H9 (cell line): ENCODE results near the gene RNF128. TPM values are rescaled to one million over a fixed set of nuclear protein-coding genes. Genes with fewer than 3 reads are reported as not detected.

ENCODE experiments used
- DNase-seq: peaks from one replicate; pipeline ENCODE4 v3.0.0-alpha.2; 2017
- H2AFZ ChIP-seq: one replicate; pipeline ENCODE4 v1.6.1; 2013; ENCODE audit warnings: mild to moderate bottlenecking, low read length, control low read depth, moderate library complexity
- H2AK5ac ChIP-seq: 2 replicates; pipeline ENCODE4 v1.6.1; 2013; ENCODE audit warnings: low read length, control low read depth, mixed read lengths; ENCODE audit not compliant: insufficient read length
- H2BK120ac ChIP-seq: one replicate; pipeline ENCODE4 v1.6.1; 2013; ENCODE audit warnings: low read depth, mild to moderate bottlenecking, low read length, control low read depth, inconsistent platforms; ENCODE audit not compliant: poor library complexity, severe bottlenecking
- H2BK12ac ChIP-seq: 2 replicates; pipeline ENCODE4 v1.6.1; 2013; ENCODE audit warnings: low read length, control low read depth, mixed read lengths, low read depth; ENCODE audit not compliant: insufficient read length
- H2BK15ac ChIP-seq: 2 replicates; pipeline ENCODE4 v1.6.1; 2013; ENCODE audit warnings: low read depth, low read length, control low read depth
- H2BK20ac ChIP-seq: one replicate; pipeline ENCODE4 v1.6.1; 2013; ENCODE audit warnings: low read depth, mild to moderate bottlenecking, low read length, control low read depth, inconsistent platforms; ENCODE audit not compliant: poor library complexity, severe bottlenecking
- H2BK5ac ChIP-seq: 2 replicates; pipeline ENCODE4 v1.6.1; 2013; ENCODE audit warnings: low read length, control low read depth, mixed read lengths; ENCODE audit not compliant: insufficient read length
- H3K14ac ChIP-seq: 2 replicates; pipeline ENCODE4 v1.6.1; 2013; ENCODE audit warnings: low read length, control low read depth; ENCODE audit not compliant: insufficient read depth
- H3K18ac ChIP-seq: 2 replicates; pipeline ENCODE4 v1.6.1; 2013; ENCODE audit warnings: low read depth, mild to moderate bottlenecking, mixed read lengths, low read length, control low read depth; ENCODE audit not compliant: insufficient read length
- H3K23ac ChIP-seq: 2 replicates; pipeline ENCODE4 v1.6.1; 2013; ENCODE audit warnings: low read length, control low read depth, mixed read lengths, low read depth; ENCODE audit not compliant: insufficient read length
- H3K23me2 ChIP-seq: 2 replicates; pipeline ENCODE4 v1.6.1; 2013; ENCODE audit warnings: low read depth, mild to moderate bottlenecking, mixed read lengths, low read length, control low read depth; ENCODE audit not compliant: insufficient read length, poor library complexity, severe bottlenecking
- H3K27ac ChIP-seq: 2 replicates; pipeline ENCODE4 v1.5.1; 2013; ENCODE audit warnings: low read length, control low read depth, mixed read lengths, low read depth; ENCODE audit not compliant: insufficient read length
- H3K27me3 ChIP-seq: 2 replicates; pipeline ENCODE4 v1.6.1; 2013; ENCODE audit warnings: low read length, control low read depth, inconsistent platforms; ENCODE audit not compliant: insufficient read depth
- H3K4ac ChIP-seq: 2 replicates; pipeline ENCODE4 v1.6.1; 2013; ENCODE audit warnings: low read depth, mild to moderate bottlenecking, control low read depth, inconsistent platforms, low read length, moderate library complexity
- H3K4me1 ChIP-seq: 2 replicates; pipeline ENCODE4 v1.6.1; 2013; ENCODE audit warnings: low read length, control low read depth, inconsistent platforms; ENCODE audit not compliant: insufficient read depth
- H3K4me2 ChIP-seq: 2 replicates; pipeline ENCODE4 v1.6.1; 2013; ENCODE audit warnings: low read length, control low read depth, mixed read lengths; ENCODE audit not compliant: insufficient read length, insufficient read depth
- H3K56ac ChIP-seq: 2 replicates; pipeline ENCODE4 v1.6.1; 2013; ENCODE audit warnings: low read depth, mild to moderate bottlenecking, mixed read lengths, low read length, control low read depth; ENCODE audit not compliant: insufficient read length
- H3K79me1 ChIP-seq: 2 replicates; pipeline ENCODE4 v1.6.1; 2013; ENCODE audit warnings: low read depth, mild to moderate bottlenecking, moderate library complexity, low read length, control low read depth, inconsistent platforms; ENCODE audit not compliant: insufficient read depth, poor library complexity, severe bottlenecking
- H3K79me2 ChIP-seq: 2 replicates; pipeline ENCODE4 v1.6.1; 2013; ENCODE audit warnings: low read length, control low read depth, inconsistent platforms; ENCODE audit not compliant: insufficient read depth
- H3K9ac ChIP-seq: 2 replicates; pipeline ENCODE4 v1.6.1; 2013; ENCODE audit warnings: low read length, control low read depth, mixed read lengths; ENCODE audit not compliant: insufficient read length; ENCODE audit errors: extremely low read depth
- H3K9me3 ChIP-seq: one replicate; pipeline ENCODE4 v1.6.1; 2013; ENCODE audit warnings: low read depth, low read length, inconsistent platforms; ENCODE audit not compliant: control insufficient read depth
- H3T11ph ChIP-seq: one replicate; pipeline ENCODE4 v1.6.1; 2013; ENCODE audit warnings: mild to moderate bottlenecking, low read length, control low read depth, inconsistent platforms
- H4K20me1 ChIP-seq: one replicate; pipeline ENCODE4 v1.6.1; 2013; ENCODE audit not compliant: control insufficient read depth, insufficient read length, insufficient read depth
- H4K5ac ChIP-seq: 2 replicates; pipeline ENCODE4 v1.6.1; 2013; ENCODE audit warnings: low read depth, mild to moderate bottlenecking, mixed read lengths, low read length, control low read depth; ENCODE audit not compliant: insufficient read length
- H4K8ac ChIP-seq: replicated peaks from 2 replicates; pipeline ENCODE4 v1.6.1; 2013; ENCODE audit warnings: low read length, control low read depth, mixed read lengths, low read depth; ENCODE audit not compliant: insufficient read length
- H4K91ac ChIP-seq: 2 replicates; pipeline ENCODE4 v1.6.1; 2013; ENCODE audit warnings: low read depth, mild to moderate bottlenecking, moderate library complexity, mixed read lengths, low read length, control low read depth; ENCODE audit not compliant: insufficient read length
- H3K27ac Mint-ChIP-seq, 3 experiments: 2 replicates in 2 of 3; 3 replicates in 1 of 3; pipeline ENCODE4 v1.8.0; 2020 to 2021; ENCODE audit warnings: mixed read lengths in 3 of 3, mild to moderate bottlenecking in 1 of 3, moderate library complexity in 1 of 3
- H3K27me3 Mint-ChIP-seq: 2 replicates; pipeline ENCODE4 v1.8.0; 2021; ENCODE audit warnings: low read depth, mild to moderate bottlenecking, moderate library complexity, mixed read lengths
- H3K36me3 Mint-ChIP-seq, 3 experiments: 2 replicates in 2 of 3; 3 replicates in 1 of 3; pipeline ENCODE4 v1.8.0; 2020 to 2021; ENCODE audit warnings: low read depth in 3 of 3, mixed read lengths in 3 of 3; ENCODE audit not compliant: insufficient read depth in 1 of 3
- H3K4me1 Mint-ChIP-seq, 2 experiments: 2 replicates each; pipeline ENCODE4 v1.8.0; 2020; ENCODE audit warnings: mixed read lengths in 2 of 2
- H3K4me3 Mint-ChIP-seq, 2 experiments: 2 replicates in 1 of 2; 3 replicates in 1 of 2; pipeline ENCODE4 v1.8.0; 2020 to 2021; ENCODE audit warnings: mild to moderate bottlenecking in 2 of 2, mixed read lengths in 2 of 2, moderate library complexity in 1 of 2
- H3K9me3 Mint-ChIP-seq, 2 experiments: 2 replicates in 1 of 2; 3 replicates in 1 of 2; pipeline ENCODE4 v1.8.0; 2020; ENCODE audit warnings: mild to moderate bottlenecking in 2 of 2, mixed read lengths in 2 of 2, moderate library complexity in 1 of 2
- CTCF ChIP-seq: fragments of 200-600 bp; sonication (generic); conservative IDR thresholded peaks from 3 replicates; pipeline ENCODE4 v1.8.0; 2021; ENCODE audit warnings: antibody characterized with exemption, mild to moderate bottlenecking
- WGBS: extraction: QIAGEN DNeasy Blood & Tissue Kit; methylation state at CpG from one replicate; pipeline ENCODE4 v1.1.7; 2013; ENCODE audit warnings: missing lambda C conversion rate, low lambda C conversion rate, mixed read lengths; ENCODE audit not compliant: insufficient read length; ENCODE audit errors: extremely low coverage; 5-methylcytosine and 5-hydroxymethylcytosine counted together
- total RNA-seq: library from RNA; stranded (reverse); gene quantifications from 2 replicates; pipeline ENCODE4 v1.2.1, GENCODE V29; 2021

RNF128 gene
- total RNA-seq, 1 experiment from 2014 or later = 0.13 TPM

GRCh38 chrX:106791495-106791894, 65.0 kb downstream of the RNF128 start:
- Histone ChIP-seq H3K23ac (no peak overlapping the region), H2BK15ac (no peak overlapping the region), H3K23me2 (no peaks in the 10 kb centered on the region), H3K4ac (no peak overlapping the region), H3K27me3 (no peaks in the 10 kb centered on the region), H3K18ac (no peak overlapping the region), H3K27ac (no peak overlapping the region), H3T11ph (no peak overlapping the region), H4K91ac (no peak overlapping the region), H2BK20ac (no peak overlapping the region), H3K79me1 (no peaks in the 10 kb centered on the region), H3K79me2 (no peaks in the 10 kb centered on the region), H3K9ac (no peak overlapping the region), H3K4me1 (no peaks in the 10 kb centered on the region), H3K4me2 (no peak overlapping the region), H2BK120ac (no peak overlapping the region), H2AK5ac (no peak overlapping the region), H2AFZ (no peak overlapping the region), H4K5ac (no peak overlapping the region), H2BK5ac (no peak overlapping the region), H2BK12ac (no peak overlapping the region), H4K8ac (no peak overlapping the region), H3K56ac (no peak overlapping the region), H4K20me1 (no peaks in the 10 kb centered on the region), H3K14ac (no peak overlapping the region), H3K9me3 (no peaks in the 10 kb centered on the region)
- H3K9me3 Mint-ChIP-seq = peaks cover 0 to 11% of the 10 kb centered on the region in 2 experiments; a peak in 1 of 5 replicates
- TF ChIP-seq CTCF = peak; percentile 54
- no peaks in the 10 kb centered on the region for H3K4me1 Mint-ChIP-seq
- no peaks in the 10 kb centered on the region for H3K27me3 Mint-ChIP-seq
- no peaks in the 10 kb centered on the region for H3K36me3 Mint-ChIP-seq
- H3K27ac Mint-ChIP-seq = no peak overlapping the region
- no peak for DNase-seq
- WGBS = no CpG with 5 or more reads among the region's 1 CpG
- no peak overlapping the region for H3K4me3 Mint-ChIP-seq
